K562 treated with DMSO at 1 percent for 4 hours (cell line): ENCODE measurements around the gene CAMKV. TPM values are rescaled to one million over a fixed set of nuclear protein-coding genes. Genes with fewer than 3 reads are reported as not detected.

ENCODE experiments used
- total RNA-seq: library from RNA; unstranded; fragments of 300-600 nt; gene quantifications from 2 replicates; pipeline ENCODE4 v1.2.3, GENCODE V29; 2022; ENCODE audit not compliant: insufficient read depth

The CAMKV gene
- 0.25 TPM in 1 of 2 replicates, not detected in the other for total RNA-seq

GRCh38 chr3:49869525-49870126 lies at the start of gene CAMKV:
CAMKV (minus strand) TSS chr3:49869906; CDS start chr3:49862388, 7,518 bp downstream.

GRCh38 chr3:49903451-49904424 lies 34.0 kb upstream of the CAMKV start, which contains the start of gene MST1R:
MST1R (minus strand) TSS chr3:49903873; CDS start chr3:49903609, 264 bp downstream.

GRCh38 chr3:49856181-49857005 lies 13.3 kb downstream of the CAMKV start, which contains the start of gene TRAIP:
TRAIP (minus strand) TSS chr3:49856564; CDS start chr3:49856453, 111 bp downstream.

GRCh38 chr3:49813497-49814174 lies 56.1 kb downstream of the CAMKV start, which contains the start of gene UBA7:
UBA7 (minus strand) TSS chr3:49813953; CDS start chr3:49813787, 166 bp downstream.

Other genes with a start within 250 kb of the CAMKV start
- 124 and 159 TPM in 2 replicates for gene APEH, start 195.6 kb downstream of the CAMKV start, total RNA-seq
- gene MST1, start 180.4 kb downstream of the CAMKV start, total RNA-seq = 3.2 and 3.6 TPM in 2 replicates
- 28.8 and 30.5 TPM in 2 replicates for gene RNF123, start 180.3 kb downstream of the CAMKV start, total RNA-seq
- 8.8 and 9.6 TPM in 2 replicates for gene AMIGO3, start 150.2 kb downstream of the CAMKV start, total RNA-seq
- gene GMPPB, start 146.0 kb downstream of the CAMKV start, total RNA-seq = 15.8 and 18.0 TPM in 2 replicates
- gene IP6K1, start 83.4 kb downstream of the CAMKV start, total RNA-seq = 23.4 and 31.7 TPM in 2 replicates
- gene CDHR4, start 70.0 kb downstream of the CAMKV start, total RNA-seq = not detected in 2 replicates
- 1.3 and 2.2 TPM in 2 replicates for gene INKA1, start 66.6 kb downstream of the CAMKV start, total RNA-seq
- 12.6 and 16.8 TPM in 2 replicates for gene UBA7, start 56.0 kb downstream of the CAMKV start, total RNA-seq
- gene TRAIP, start 13.3 kb downstream of the CAMKV start, total RNA-seq = 20.6 and 23.4 TPM in 2 replicates
- 2.8 and 9.8 TPM in 2 replicates for gene MST1R, start 34.0 kb upstream of the CAMKV start, total RNA-seq
- 11.2 and 14.9 TPM in 2 replicates for gene MON1A, start 59.9 kb upstream of the CAMKV start, total RNA-seq
- gene RBM6, start 70.2 kb upstream of the CAMKV start, total RNA-seq = 23.5 and 29.2 TPM in 2 replicates
- 38.5 and 47.1 TPM in 2 replicates for gene RBM5, start 219.0 kb upstream of the CAMKV start, total RNA-seq